ENCODE measurements around the gene NFIX.

The NFIX gene

GRCh38 chr19:13115936-13116281 lies 120.6 kb downstream of the NFIX start:
- no peak for DNase-seq

- peak; percentile 94 for DNase-seq
Observed at GRCh38 chr19:13116282-13117175, 121.3 kb downstream of the NFIX start, which contains the start of gene TRMT1. Gene TRMT1 (minus strand): TSS chr19:13116740. CDS start chr19:13116399, 341 bp downstream.

GRCh38 chr19:13117176-13117771 lies 122.0 kb downstream of the NFIX start:
- no peak for DNase-seq

- peak; percentile 93 for DNase-seq
Observed at GRCh38 chr19:13117772-13118423, 122.6 kb downstream of the NFIX start, which contains the start of gene NACC1. Gene NACC1 (plus strand): TSS chr19:13118264. CDS start chr19:13135208, 16,944 bp downstream.

GRCh38 chr19:13118424-13119193 lies 123.3 kb downstream of the NFIX start:
- DNase-seq = peak; percentile 38

- no peak for DNase-seq
Observed at GRCh38 chr19:13119627-13120026, 124.4 kb downstream of the NFIX start.

- DNase-seq = no peak
Observed at GRCh38 chr19:13120031-13120430, 124.8 kb downstream of the NFIX start.

GRCh38 chr19:13120817-13121216 lies 125.5 kb downstream of the NFIX start:
- no peak for DNase-seq

- DNase-seq = no peak
Observed at GRCh38 chr19:13121551-13122274, 126.4 kb downstream of the NFIX start.

- DNase-seq = peak; percentile 15
Observed at GRCh38 chr19:13122275-13122878, 127.1 kb downstream of the NFIX start.

- no peak for DNase-seq
Observed at GRCh38 chr19:13122980-13123957, 128.0 kb downstream of the NFIX start.

GRCh38 chr19:13127051-13127450 lies 131.8 kb downstream of the NFIX start:
- no peak for DNase-seq

- no peak for DNase-seq
Observed at GRCh38 chr19:13127811-13128575, 132.7 kb downstream of the NFIX start.

GRCh38 chr19:13128583-13128982 lies 133.3 kb downstream of the NFIX start:
- no peak for DNase-seq

GRCh38 chr19:13129384-13129783 lies 134.1 kb downstream of the NFIX start:
- no peak for DNase-seq

- no peak for DNase-seq
Observed at GRCh38 chr19:13130886-13131490, 135.7 kb downstream of the NFIX start.

- peak; percentile 75 for DNase-seq
Observed at GRCh38 chr19:13132471-13133180, 137.4 kb downstream of the NFIX start.

GRCh38 chr19:13133241-13133870 lies 138.1 kb downstream of the NFIX start:
- no peak for DNase-seq

Measured in activated naive CD4-positive, alpha-beta T cell treated with Interleukin-2 at 50 U/mL for 16 hours (primary cell).